ENCODE measurements around the gene GUCA1C. TPM values are rescaled to one million over a fixed set of nuclear protein-coding genes. Genes with fewer than 3 reads are reported as not detected.

The GUCA1C gene
- total RNA-seq, 1 experiment from 2014 or later, result not detected

DNA sequence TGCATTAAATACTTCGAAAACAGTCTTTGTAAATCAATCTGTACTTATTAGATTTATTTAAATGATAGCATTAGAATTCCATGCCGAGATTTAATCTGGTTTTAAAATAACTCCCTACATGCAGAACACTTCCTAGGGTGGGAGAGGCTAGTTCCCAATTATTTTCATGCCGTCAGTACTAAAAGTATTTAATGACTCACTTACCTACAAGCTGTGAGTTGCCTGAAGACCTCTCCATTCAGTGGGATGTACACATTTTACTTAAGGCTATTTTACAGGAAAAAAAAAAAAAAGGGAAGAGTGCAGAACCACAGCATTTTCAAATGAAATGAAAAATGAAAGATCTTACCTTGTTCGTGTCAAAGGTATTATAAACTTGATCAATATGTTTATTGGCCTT, 469 bp downstream of the GUCA1C start:
- Histone ChIP-seq H3K27me3 (ENCODE audit: control insufficient read depth, insufficient read depth, low read length) (no peaks in the 10 kb centered on the region; the same call in 1 of the 2 replicates), H3K4me1 (ENCODE audit: control insufficient read depth, insufficient read depth, low read length) (no peaks in the 10 kb centered on the region), H3K4me3 (ENCODE audit: low read depth in 2 of 2, low read length in 2 of 2) (no peak overlapping the region), H3K36me3 (ENCODE audit: control insufficient read depth, insufficient read depth, low read length) (no peaks in the 10 kb centered on the region), H3K27ac (ENCODE audit: low read length) (no peak overlapping the region), H3K9me3 (ENCODE audit: control insufficient read depth, insufficient read depth, low read depth, low read length) (no peaks in the 10 kb centered on the region)
- TF ChIP-seq, protein P1, sequence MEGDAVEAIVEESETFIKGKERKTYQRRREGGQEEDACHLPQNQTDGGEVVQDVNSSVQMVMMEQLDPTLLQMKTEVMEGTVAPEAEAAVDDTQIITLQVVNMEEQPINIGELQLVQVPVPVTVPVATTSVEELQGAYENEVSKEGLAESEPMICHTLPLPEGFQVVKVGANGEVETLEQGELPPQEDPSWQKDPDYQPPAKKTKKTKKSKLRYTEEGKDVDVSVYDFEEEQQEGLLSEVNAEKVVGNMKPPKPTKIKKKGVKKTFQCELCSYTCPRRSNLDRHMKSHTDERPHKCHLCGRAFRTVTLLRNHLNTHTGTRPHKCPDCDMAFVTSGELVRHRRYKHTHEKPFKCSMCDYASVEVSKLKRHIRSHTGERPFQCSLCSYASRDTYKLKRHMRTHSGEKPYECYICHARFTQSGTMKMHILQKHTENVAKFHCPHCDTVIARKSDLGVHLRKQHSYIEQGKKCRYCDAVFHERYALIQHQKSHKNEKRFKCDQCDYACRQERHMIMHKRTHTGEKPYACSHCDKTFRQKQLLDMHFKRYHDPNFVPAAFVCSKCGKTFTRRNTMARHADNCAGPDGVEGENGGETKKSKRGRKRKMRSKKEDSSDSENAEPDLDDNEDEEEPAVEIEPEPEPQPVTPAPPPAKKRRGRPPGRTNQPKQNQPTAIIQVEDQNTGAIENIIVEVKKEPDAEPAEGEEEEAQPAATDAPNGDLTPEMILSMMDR (IDR thresholded peaks at IDR 0.05), result no peak
- TF ChIP-seq POLR2AphosphoS5 (IDR thresholded peaks at IDR 0.05; ENCODE audit: low read depth, low read length), result no peak
- no peak for TF ChIP-seq TCF7L2 (IDR thresholded peaks at IDR 0.05; ENCODE audit: low read depth, low read length)
- no peak for TF ChIP-seq SIN3A (IDR thresholded peaks at IDR 0.05; ENCODE audit: borderline replicate concordance, insufficient read depth, low read depth, low read length)
- CTCF ChIA-PET, result no interaction called here
- BruUV-seq (replicated peaks), result no TSS peak
- no peak for ATAC-seq
- intact Hi-C loops (cut with micrococcal nuclease; ENCODE audit: unreplicated experiment) (no loop called here), in situ Hi-C loops (cut with HindIII; ENCODE audit: low pct_unique_long_range_greater_than_20kb, low sequenced_read_pairs) (no loop called here)
- DNase-seq (ENCODE audit: low read depth, low spot score), result no peak
- POLR2A ChIA-PET, result no interaction called here

DNA sequence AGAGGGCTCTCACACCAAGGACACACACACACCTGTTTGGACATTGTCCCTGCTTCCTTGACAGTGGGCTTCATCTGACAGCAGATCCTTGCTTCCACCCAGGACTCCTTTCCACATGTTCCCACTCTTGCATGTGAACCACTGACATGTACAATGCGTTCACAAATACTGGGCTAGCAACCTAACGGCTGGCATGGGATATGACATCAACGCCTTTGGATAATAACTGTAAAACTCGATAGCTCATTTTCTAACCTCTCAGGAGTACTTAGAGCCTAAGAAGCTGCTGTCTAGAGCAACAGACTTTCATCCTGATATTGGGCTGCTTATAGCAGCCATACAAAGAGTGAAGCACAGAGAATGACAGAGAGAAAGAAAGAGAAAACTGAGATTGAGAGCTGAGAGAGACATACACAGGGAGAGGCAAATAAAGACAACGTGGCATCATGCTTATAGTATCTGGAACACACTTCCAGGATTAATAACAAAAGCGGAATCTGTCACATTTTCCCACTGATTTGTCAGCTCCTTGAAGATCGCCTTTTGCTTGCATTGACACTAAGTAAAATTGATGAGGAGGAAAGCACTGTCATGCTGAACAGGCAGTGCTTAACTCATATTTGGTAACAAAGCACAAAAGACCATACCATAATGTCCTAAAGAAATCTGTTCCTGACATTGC, 1.7 kb downstream of the GUCA1C start:
- Histone ChIP-seq H3K4me3 (ENCODE audit: low read depth in 2 of 2, low read length in 2 of 2) (no peak overlapping the region), H3K27me3 (ENCODE audit: control insufficient read depth, insufficient read depth, low read length) (no peaks in the 10 kb centered on the region; the same call in 1 of the 2 replicates), H3K36me3 (ENCODE audit: control insufficient read depth, insufficient read depth, low read length) (no peaks in the 10 kb centered on the region), H3K9me3 (ENCODE audit: control insufficient read depth, insufficient read depth, low read depth, low read length) (no peaks in the 10 kb centered on the region), H3K27ac (ENCODE audit: low read length) (no peak overlapping the region), H3K4me1 (ENCODE audit: control insufficient read depth, insufficient read depth, low read length) (no peaks in the 10 kb centered on the region)
- ATAC-seq, result no peak
- TF ChIP-seq SIN3A (IDR thresholded peaks at IDR 0.05; ENCODE audit: borderline replicate concordance, insufficient read depth, low read depth, low read length) (no peak), TCF7L2 (IDR thresholded peaks at IDR 0.05; ENCODE audit: low read depth, low read length) (no peak), POLR2AphosphoS5 (IDR thresholded peaks at IDR 0.05; ENCODE audit: low read depth, low read length) (no peak)
- TF ChIP-seq, protein P2, sequence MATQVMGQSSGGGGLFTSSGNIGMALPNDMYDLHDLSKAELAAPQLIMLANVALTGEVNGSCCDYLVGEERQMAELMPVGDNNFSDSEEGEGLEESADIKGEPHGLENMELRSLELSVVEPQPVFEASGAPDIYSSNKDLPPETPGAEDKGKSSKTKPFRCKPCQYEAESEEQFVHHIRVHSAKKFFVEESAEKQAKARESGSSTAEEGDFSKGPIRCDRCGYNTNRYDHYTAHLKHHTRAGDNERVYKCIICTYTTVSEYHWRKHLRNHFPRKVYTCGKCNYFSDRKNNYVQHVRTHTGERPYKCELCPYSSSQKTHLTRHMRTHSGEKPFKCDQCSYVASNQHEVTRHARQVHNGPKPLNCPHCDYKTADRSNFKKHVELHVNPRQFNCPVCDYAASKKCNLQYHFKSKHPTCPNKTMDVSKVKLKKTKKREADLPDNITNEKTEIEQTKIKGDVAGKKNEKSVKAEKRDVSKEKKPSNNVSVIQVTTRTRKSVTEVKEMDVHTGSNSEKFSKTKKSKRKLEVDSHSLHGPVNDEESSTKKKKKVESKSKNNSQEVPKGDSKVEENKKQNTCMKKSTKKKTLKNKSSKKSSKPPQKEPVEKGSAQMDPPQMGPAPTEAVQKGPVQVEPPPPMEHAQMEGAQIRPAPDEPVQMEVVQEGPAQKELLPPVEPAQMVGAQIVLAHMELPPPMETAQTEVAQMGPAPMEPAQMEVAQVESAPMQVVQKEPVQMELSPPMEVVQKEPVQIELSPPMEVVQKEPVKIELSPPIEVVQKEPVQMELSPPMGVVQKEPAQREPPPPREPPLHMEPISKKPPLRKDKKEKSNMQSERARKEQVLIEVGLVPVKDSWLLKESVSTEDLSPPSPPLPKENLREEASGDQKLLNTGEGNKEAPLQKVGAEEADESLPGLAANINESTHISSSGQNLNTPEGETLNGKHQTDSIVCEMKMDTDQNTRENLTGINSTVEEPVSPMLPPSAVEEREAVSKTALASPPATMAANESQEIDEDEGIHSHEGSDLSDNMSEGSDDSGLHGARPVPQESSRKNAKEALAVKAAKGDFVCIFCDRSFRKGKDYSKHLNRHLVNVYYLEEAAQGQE (IDR thresholded peaks at IDR 0.05; ENCODE audit: insufficient read depth in 1 of 2, low read depth in 2 of 2, low read length in 1 of 2), result no peak
- TF ChIP-seq, protein P1 (IDR thresholded peaks at IDR 0.05), result no peak
- POLR2A ChIA-PET, result no interaction called here
- in situ Hi-C loops (cut with HindIII; ENCODE audit: low pct_unique_long_range_greater_than_20kb, low sequenced_read_pairs), result no loop called here
- no TSS peak for BruUV-seq (replicated peaks)
- no peak for DNase-seq (ENCODE audit: low read depth, low spot score)
- intact Hi-C loops (cut with micrococcal nuclease; ENCODE audit: unreplicated experiment), result no loop called here
- CTCF ChIA-PET, result no interaction called here

Data from Panc1 (cell line).